K562 (cell line): Measurements from ENCODE around the gene IZUMO3. TPM values are rescaled to one million over a fixed set of nuclear protein-coding genes. Genes with fewer than 3 reads are reported as not detected.

Source experiments
- ATAC-seq: fragments of 200-7000 bp; cut with Tn5 transposase; 3 replicates; pipeline ENCODE4 v1.9.1; 2020; ENCODE audit warnings: moderate library complexity
- BruUV-seq: library from RNA; stranded (reverse); fragments of 400-500 nt; replicated peaks from 2 replicates; lab custom pipeline; 2021; lab: Mats Ljungman, UMichigan
- CTCF ChIA-PET: fragments of 300-600 bp; formaldehyde crosslinking; extraction: SDS; loops from one replicate; lab custom pipeline; 2021; ENCODE audit warnings: low intra/inter-chr PET ratio; lab: Yijun Ruan, JAX
- POLR2A ChIA-PET: fragments of 300-600, 350-650 bp; sonication (Branson Sonifier 250); formaldehyde crosslinking; extraction: SDS; loops from one replicate; lab custom pipeline; 2021; ENCODE audit warnings: antibody characterized with exemption, inconsistent platforms; lab: Yijun Ruan, JAX
- DNase-seq, 4 experiments: peaks; one replicate each; pipeline versions ENCODE4 v3.0.0 to v3.0.0-alpha.2; 2011 to 2018; ENCODE audit warnings: low spot score in 3 of 4, mixed read lengths in 3 of 4; ENCODE audit errors: extremely low read depth in 1 of 4
- FAIRE-seq: peaks from 2 replicates; lab custom pipeline; 2011; peaks lifted over from hg19 to GRCh38; lab: Jason Lieb, UNC
- H2AFZ ChIP-seq: 2 replicates; pipeline ENCODE4 v1.6.0; 2011; ENCODE audit warnings: low read depth, low read length, control low read depth, inconsistent platforms
- H3K27ac ChIP-seq: fragments of 200-600 bp; 3 replicates; pipeline ENCODE4 v1.8.0; 2011; ENCODE audit warnings: low read depth, mild to moderate bottlenecking, control low read depth, inconsistent platforms, low read length, moderate library complexity, mixed read lengths; ENCODE audit errors: extremely low read depth
- H3K27me3 ChIP-seq, 2 experiments: fragments of 300-600 bp in 1 of 2; 2 replicates in 1 of 2; 3 replicates in 1 of 2; pipeline versions ENCODE4 v1.6.0 to v1.8.0; 2011; ENCODE audit warnings: inconsistent platforms in 2 of 2, low read length in 2 of 2, mild to moderate bottlenecking in 1 of 2, mixed read lengths in 1 of 2, moderate library complexity in 1 of 2; ENCODE audit not compliant: control insufficient read depth in 2 of 2, insufficient read depth in 2 of 2
- H3K36me3 ChIP-seq: fragments of 300-600 bp; 3 replicates; pipeline ENCODE4 v1.8.0; 2011; ENCODE audit warnings: mild to moderate bottlenecking, low read length, inconsistent platforms; ENCODE audit not compliant: control insufficient read depth, insufficient read depth
- H3K4me1 ChIP-seq, 2 experiments: fragments of 200-600 bp in 1 of 2; replicated peaks in 1 of 2; 2 replicates in 1 of 2; 3 replicates in 1 of 2; pipeline versions ENCODE4 v1.5.1 to v1.8.0; 2011; ENCODE audit warnings: inconsistent platforms in 2 of 2, low read length in 2 of 2, mild to moderate bottlenecking in 1 of 2, mixed read lengths in 1 of 2, moderate library complexity in 1 of 2; ENCODE audit not compliant: control insufficient read depth in 2 of 2, insufficient read depth in 2 of 2
- H3K4me2 ChIP-seq: 2 replicates; pipeline ENCODE4 v1.6.1; 2011; ENCODE audit warnings: low read length, control low read depth, inconsistent platforms, mixed read lengths; ENCODE audit not compliant: insufficient read depth
- H3K4me3 ChIP-seq: fragments of 200-600 bp; sonication (generic), shearing (Covaris generic); 2 replicates; pipeline ENCODE4 v1.5.1; 2016; ENCODE audit warnings: control low read depth, inconsistent platforms
- H3K79me2 ChIP-seq: fragments of 200-600 bp; 3 replicates; pipeline ENCODE4 v1.8.0; 2011; ENCODE audit warnings: low read length, inconsistent platforms; ENCODE audit not compliant: control insufficient read depth, insufficient read depth
- H3K9ac ChIP-seq, 2 experiments: 2 replicates each; pipeline versions ENCODE4 v1.6.0 to v1.6.1; 2011; ENCODE audit warnings: low read depth in 2 of 2, low read length in 2 of 2, control low read depth in 1 of 2, inconsistent platforms in 1 of 2, mild to moderate bottlenecking in 1 of 2, mixed read lengths in 1 of 2; ENCODE audit not compliant: insufficient read depth in 1 of 2
- H3K9me1 ChIP-seq: one replicate; pipeline ENCODE4 v1.6.0; 2011; ENCODE audit warnings: inconsistent platforms, mild to moderate bottlenecking, low read length, moderate library complexity; ENCODE audit not compliant: control insufficient read depth, insufficient read depth
- H3K9me3 ChIP-seq: replicated peaks from 2 replicates; pipeline ENCODE4 v1.5.1; 2011; ENCODE audit warnings: low read depth, low read length, inconsistent platforms; ENCODE audit not compliant: control insufficient read depth, insufficient read depth
- H4K20me1 ChIP-seq: replicated peaks from 2 replicates; pipeline ENCODE4 v1.6.1; 2011; ENCODE audit warnings: low read length, inconsistent platforms, mixed read lengths; ENCODE audit not compliant: control insufficient read depth, insufficient read depth
- CCNT2 ChIP-seq: IDR thresholded peaks from 2 replicates; pipeline ENCODE4 v1.6.1; 2011; ENCODE audit warnings: borderline replicate concordance, low read depth, mild to moderate bottlenecking, moderate library complexity, mixed read lengths, low read length; ENCODE audit not compliant: insufficient read length; ENCODE audit errors: extremely low read depth
- CSDE1 ChIP-seq, 2 experiments: fragments of 450-650 bp; IDR thresholded peaks; 2 replicates each; pipeline ENCODE4 v1.6.1; 2016; ENCODE audit warnings: mild to moderate bottlenecking in 1 of 2
- ESRRA ChIP-seq: fragments of 450-650 bp; IDR thresholded peaks from 2 replicates; pipeline ENCODE4 v1.6.1; 2014; ENCODE audit warnings: low read depth, mild to moderate bottlenecking, moderate library complexity, borderline replicate concordance
- HDAC6 ChIP-seq: IDR thresholded peaks from 2 replicates; pipeline ENCODE4 v1.6.1; 2012; ENCODE audit warnings: low read depth, mild to moderate bottlenecking, control low read depth, inconsistent platforms, low read length, moderate library complexity
- IRF2 ChIP-seq: sonication (generic); formaldehyde crosslinking; IDR thresholded peaks from 2 replicates; pipeline ENCODE4 v1.8.1; 2022; ENCODE audit warnings: mild to moderate bottlenecking, missing genetic modification reagents
- KDM1A ChIP-seq, 2 experiments: fragments of 450-650 bp; IDR thresholded peaks; 2 replicates each; pipeline ENCODE4 v1.6.1; 2016; ENCODE audit warnings: mild to moderate bottlenecking in 2 of 2
- MLLT1 ChIP-seq, 2 experiments: fragments of 450-650 bp; IDR thresholded peaks; 2 replicates each; pipeline ENCODE4 v1.6.1; 2016
- MYNN ChIP-seq, 2 experiments: sonication (generic); formaldehyde crosslinking in 1 of 2; IDR thresholded peaks; 2 replicates each; pipeline versions ENCODE4 v1.5.0 to v1.6.1; 2016 to 2020; ENCODE audit warnings: antibody characterized with exemption in 1 of 2, missing genetic modification reagents in 1 of 2
- POLR2AphosphoS2 ChIP-seq: IDR thresholded peaks from 2 replicates; pipeline ENCODE4 v1.6.1; 2012; ENCODE audit warnings: low read length, improper control_type of control experiment
- POLR2H ChIP-seq: IDR thresholded peaks from 2 replicates; pipeline ENCODE4 v1.6.1; 2016; ENCODE audit warnings: missing genetic modification characterization, low read depth, mild to moderate bottlenecking, control low read depth, missing compliant biosample characterization, moderate library complexity
- PYGO2 ChIP-seq: fragments of 450-650 bp; IDR thresholded peaks from 2 replicates; pipeline ENCODE4 v1.6.1; 2016; ENCODE audit warnings: mild to moderate bottlenecking, missing genetic modification characterization, moderate library complexity, missing compliant biosample characterization
- RAD51 ChIP-seq: fragments of 450-650 bp; IDR thresholded peaks from 2 replicates; pipeline ENCODE4 v1.7.1; 2016; ENCODE audit warnings: low read depth, mild to moderate bottlenecking, borderline replicate concordance
- TAF15 ChIP-seq: fragments of 200-400 bp; formaldehyde crosslinking; IDR thresholded peaks from 2 replicates; pipeline ENCODE4 v1.6.1; 2017; ENCODE audit warnings: mild to moderate bottlenecking, low read depth, low read length, moderate library complexity
- TAF9B ChIP-seq: fragments of 450-650 bp; IDR thresholded peaks from 2 replicates; pipeline ENCODE4 v1.6.1; 2018; ENCODE audit warnings: mild to moderate bottlenecking; ENCODE audit not compliant: partially characterized antibody
- XRCC4 ChIP-seq: IDR thresholded peaks from one replicate; pipeline ENCODE4 v1.6.1; 2011; ENCODE audit not compliant: insufficient read depth, insufficient read length; ENCODE audit errors: extremely low read depth
- ZBTB7A ChIP-seq: IDR thresholded peaks from 2 replicates; pipeline ENCODE4 v1.6.1; 2011; ENCODE audit warnings: low read depth, mild to moderate bottlenecking, low read length, moderate library complexity, borderline replicate concordance; ENCODE audit not compliant: control insufficient read depth
- ZNF398 ChIP-seq: fragments of 250-450 bp; sonication (Bioruptor Pico); IDR thresholded peaks from 2 replicates; pipeline ENCODE4 v1.8.0; 2021; ENCODE audit warnings: moderate library complexity, mild to moderate bottlenecking, inconsistent platforms
- ZNF707 ChIP-seq: fragments of 250-450 bp; sonication (Bioruptor Pico); conservative IDR thresholded peaks from 2 replicates; pipeline ENCODE4 v1.8.0; 2022; ENCODE audit warnings: inconsistent platforms, mild to moderate bottlenecking, moderate library complexity
- WGBS: fragments of 100-300 bp; shearing (Covaris generic); methylation state at CpG from one replicate; pipeline ENCODE4 v1.1.6; 2016; ENCODE audit warnings: low coverage, mixed read lengths; ENCODE audit not compliant: insufficient coverage; ENCODE audit errors: missing lambda C conversion rate; 5-methylcytosine and 5-hydroxymethylcytosine counted together
- in situ Hi-C: fragments of 300-500 bp; cut with MboI; formaldehyde crosslinking; loops from 4 replicates; pipeline ENCODE4 v1.15.0; 2018; ENCODE audit warnings: inconsistent platforms, mixed read lengths
- intact Hi-C: fragments of 100-400 bp; cut with micrococcal nuclease; formaldehyde crosslinking; loops from 2 replicates; pipeline ENCODE4 v1.14.2; 2022
- polyA plus RNA-seq, 8 experiments: library from polyadenylated mRNA; depleted of rRNA in 4 of 8; stranded (reverse) in 5 of 8; unstranded in 3 of 8; fragments of >200 nt; fragmentation: Nextera tagmentation in 2 of 8; fragmentation: Illumina TruSeq in 1 of 8; extraction: Ambion mirVana in 2 of 8; extraction: Trizol in 1 of 8; gene quantifications; 2 replicates each; pipeline versions ENCODE4 v1.2.1 to v1.2.3, GENCODE V29; 2011 to 2014; ENCODE audit warnings: inconsistent platforms in 1 of 8, missing spikeins in 1 of 8
- total RNA-seq, 7 experiments: library from RNA; depleted of rRNA in 6 of 7; stranded (reverse); fragments of >200 nt in 6 of 7; fragmentation: Illumina TruSeq in 2 of 7; extraction: Trizol in 2 of 7; gene quantifications; 2 replicates each; pipeline versions ENCODE4 v1.2.1 to v1.2.3, GENCODE V29; 2011 to 2021; ENCODE audit warnings: low replicate concordance in 1 of 7
- TF ChIP-seq, protein P1 (sequence below), 3 experiments: fragments of 200-800 bp in 1 of 3; sonication (Bioruptor generic) in 1 of 3; sonication (generic) in 1 of 3; formaldehyde crosslinking in 1 of 3; IDR thresholded peaks; 2 replicates each; pipeline versions ENCODE4 v1.6.1 to v1.8.0; 2016 to 2022; ENCODE audit warnings: mild to moderate bottlenecking in 2 of 3, missing compliant biosample characterization in 2 of 3, missing genetic modification characterization in 2 of 3, missing genetic modification reagents in 1 of 3

Gene IZUMO3
- total and polyA plus RNA-seq, 9 of the 15 experiments (the other 6 are each of a cell fraction or from before 2014, with no cell fraction given) = not detected

DNA sequence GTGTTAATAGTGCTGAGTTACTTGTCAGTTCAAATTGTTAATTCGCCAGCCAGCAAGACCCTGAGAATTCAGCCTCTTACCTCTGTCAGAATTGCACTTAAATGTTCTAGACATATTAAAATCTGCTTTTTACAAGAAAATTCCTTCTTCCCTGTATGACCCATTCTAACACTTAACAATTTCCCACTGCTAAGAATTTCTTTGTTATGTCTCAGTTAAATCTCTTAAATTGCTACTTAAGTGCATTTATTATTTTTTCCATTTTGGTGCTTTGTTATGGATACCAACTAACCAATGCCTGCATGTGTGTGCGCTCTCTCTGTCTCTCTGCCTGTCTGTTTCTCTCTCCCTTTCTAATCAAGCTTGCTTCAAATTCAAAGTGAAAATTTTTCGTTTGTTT is 44.9 kb downstream of the IZUMO3 start:
- H2AFZ ChIP-seq = no peak overlapping the region
- no peak overlapping the region for H3K4me3 ChIP-seq
- no peak for DNase-seq
- no peak for TF ChIP-seq ESRRA
- TF ChIP-seq PYGO2 (tag) = no peak
- no peak for TF ChIP-seq KDM1A (IDR thresholded peaks at IDR 0.05)
- TF ChIP-seq ZNF398 (CRISPR knock-in tag) = no peak
- no peak for TF ChIP-seq ZNF707 (CRISPR knock-in tag)
- no peak for TF ChIP-seq IRF2 (CRISPR knock-in tag)
- no peak for TF ChIP-seq CSDE1 (IDR thresholded peaks at IDR 0.05)
- no peak for TF ChIP-seq RAD51
- TF ChIP-seq ZBTB7A = no peak
- TF ChIP-seq MLLT1 (IDR thresholded peaks at IDR 0.05) = no peak
- no peak for TF ChIP-seq TAF9B
- TF ChIP-seq, protein P1, sequence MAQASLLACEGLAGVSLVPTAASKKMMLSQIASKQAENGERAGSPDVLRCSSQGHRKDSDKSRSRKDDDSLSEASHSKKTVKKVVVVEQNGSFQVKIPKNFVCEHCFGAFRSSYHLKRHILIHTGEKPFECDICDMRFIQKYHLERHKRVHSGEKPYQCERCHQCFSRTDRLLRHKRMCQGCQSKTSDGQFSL (CRISPR knock-in tag; IDR thresholded peaks at IDR 0.05) = no peak
- TF ChIP-seq, protein P1 (tag; IDR thresholded peaks at IDR 0.05) = no peak
- no peak for TF ChIP-seq CCNT2
- TF ChIP-seq POLR2H = no peak
- no peak for TF ChIP-seq XRCC4
- no peak for TF ChIP-seq MYNN (IDR thresholded peaks at IDR 0.05)
- TF ChIP-seq MYNN (CRISPR knock-in tag; IDR thresholded peaks at IDR 0.05) = no peak
- TF ChIP-seq POLR2AphosphoS2 = no peak
- TF ChIP-seq HDAC6 = no peak
- no peak for TF ChIP-seq TAF15
- no peak overlapping the region for H3K9ac ChIP-seq
- in situ Hi-C loops (no loop called here), intact Hi-C loops (no loop called here)
- H3K79me2 ChIP-seq = no peaks in the 10 kb centered on the region
- no peaks in the 10 kb centered on the region for H3K9me1 ChIP-seq
- no peaks in the 10 kb centered on the region for H3K4me1 ChIP-seq
- H4K20me1 ChIP-seq = no peaks in the 10 kb centered on the region
- no peak for ATAC-seq
- ChIA-PET POLR2A (no interaction called here), CTCF (no interaction called here)
- no peak overlapping the region for H3K27ac ChIP-seq
- no peak for FAIRE-seq
- H3K36me3 ChIP-seq = no peaks in the 10 kb centered on the region
- H3K9me3 ChIP-seq = no peaks in the 10 kb centered on the region
- no peak overlapping the region for H3K4me2 ChIP-seq
- H3K27me3 ChIP-seq = no peaks in the 10 kb centered on the region
- no CpG with 5 or more reads among the region's 3 CpGs for WGBS
- BruUV-seq = no TSS peak
